Kidney (tissue), 14 donors: ENCODE data around the gene JMJD7. TPM values are rescaled to one million over a fixed set of nuclear protein-coding genes. Genes with fewer than 3 reads are reported as not detected.

ENCODE experiments used
- DNase-seq, 5 donors: peaks; one replicate each; pipeline ENCODE4 v3.0.0-alpha.2; 2013 to 2020
- FAIRE-seq: peaks from 2 replicates; lab custom pipeline; 2012; peaks lifted over from hg19 to GRCh38; lab: Jason Lieb, UNC
- H3K27ac ChIP-seq, 2 donors: one replicate each; pipeline ENCODE4 v1.7.0; 2013; ENCODE audit warnings: low read depth in 2 of 2, low read length in 2 of 2, inconsistent platforms in 1 of 2
- H3K27me3 ChIP-seq: one replicate; pipeline ENCODE4 v1.7.1; 2013; ENCODE audit warnings: low read length, inconsistent platforms; ENCODE audit not compliant: control insufficient read depth, insufficient read depth
- H3K36me3 ChIP-seq, 3 donors: one replicate each; pipeline versions ENCODE4 v1.7.0 to v1.7.1; 2013; ENCODE audit warnings: low read length in 3 of 3, control low read depth in 1 of 3, inconsistent platforms in 1 of 3; ENCODE audit not compliant: insufficient read depth in 3 of 3, control insufficient read depth in 2 of 3
- H3K4me1 ChIP-seq, 3 donors: one replicate each; pipeline versions ENCODE4 v1.7.0 to v1.7.1; 2013; ENCODE audit warnings: low read length in 3 of 3, inconsistent platforms in 1 of 3, low read depth in 1 of 3; ENCODE audit not compliant: control insufficient read depth in 2 of 3, insufficient read depth in 2 of 3
- H3K4me3 ChIP-seq, 3 donors: one replicate each; pipeline versions ENCODE4 v1.7.0 to v1.8.1; 2013; ENCODE audit warnings: low read length in 3 of 3, control low read depth in 1 of 3, inconsistent platforms in 1 of 3
- H3K9ac ChIP-seq, 3 donors: one replicate each; pipeline versions ENCODE4 v1.7.0 to v1.7.1; 2013; ENCODE audit warnings: low read length in 3 of 3, control low read depth in 1 of 3, inconsistent platforms in 1 of 3
- H3K9me3 ChIP-seq, 3 donors: one replicate each; pipeline versions ENCODE4 v1.7.0 to v1.7.1; 2013; ENCODE audit warnings: low read length in 3 of 3, control low read depth in 1 of 3, inconsistent platforms in 1 of 3; ENCODE audit not compliant: control insufficient read depth in 2 of 3, insufficient read depth in 1 of 3
- intact Hi-C: fragments of 100-400 bp; cut with DNase I; formaldehyde crosslinking; loops from one replicate; pipeline ENCODE4 v1.11.1; 2022
- polyA plus RNA-seq: library from polyadenylated mRNA; stranded (reverse); fragments of 350-450 nt; fragmentation: Illumina TruSeq; extraction: RNeasy Lipid Tissue Mini Kit (QIAGEN cat#74804); gene quantifications from one replicate; pipeline ENCODE4 v1.2.3, GENCODE V29; 2014; ENCODE audit warnings: low read depth, low replicate concordance; ENCODE audit not compliant: insufficient read depth
- total RNA-seq: library from RNA; stranded (reverse); fragmentation: NEBNext Ultra II Directional; extraction: Animal tissue kit (Norgen Biotek cat#: 25700); gene quantifications from one replicate; pipeline ENCODE4 v1.2.1, GENCODE V29; 2021
- TF ChIP-seq, protein P1 (sequence below): IDR thresholded peaks from 3 replicates; pipeline ENCODE4 v1.5.1; 2012; ENCODE audit warnings: mild to moderate bottlenecking, moderate library complexity, borderline replicate concordance; ENCODE audit not compliant: insufficient read depth; ENCODE audit errors: extremely low read depth
- donor health status: control.
- donor health status: control.
- donor health status: control.
- donor health status: control.
- donor health status: control.
- donor health status: DM: yes; HTN: yes; CAD: no.
- donor health status: Normal renal cell carcinoma (clear cell type).

Gene JMJD7
- total and polyA plus RNA-seq, 2 donors from 2014 or later = 16.2 to 17.6 TPM

DNA sequence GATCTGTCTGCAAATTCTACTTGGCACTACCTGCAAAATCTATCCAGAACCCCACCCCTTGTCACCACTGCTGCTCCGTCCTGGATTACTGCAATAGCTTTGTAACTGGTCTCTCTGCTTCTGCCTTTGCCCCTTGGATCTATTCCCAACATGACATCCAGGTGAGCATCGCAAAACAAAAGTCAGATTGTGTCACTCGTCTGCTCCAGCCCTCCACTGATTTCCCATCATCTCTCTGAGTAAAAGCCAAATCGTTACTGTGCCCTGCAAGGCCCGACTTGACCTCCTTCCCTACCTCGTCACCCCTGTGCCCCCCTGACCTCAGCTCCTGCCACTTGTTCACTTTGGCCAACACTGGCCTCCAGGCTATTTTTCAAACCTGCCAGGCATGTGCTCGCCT lies 56.6 kb downstream of the JMJD7 start:
- DNase-seq (no peak), FAIRE-seq (no peak)
- H3K9me3 ChIP-seq = no peaks in the 10 kb centered on the region
- no peaks in the 10 kb centered on the region for H3K27me3 ChIP-seq
- TF ChIP-seq, protein P1, sequence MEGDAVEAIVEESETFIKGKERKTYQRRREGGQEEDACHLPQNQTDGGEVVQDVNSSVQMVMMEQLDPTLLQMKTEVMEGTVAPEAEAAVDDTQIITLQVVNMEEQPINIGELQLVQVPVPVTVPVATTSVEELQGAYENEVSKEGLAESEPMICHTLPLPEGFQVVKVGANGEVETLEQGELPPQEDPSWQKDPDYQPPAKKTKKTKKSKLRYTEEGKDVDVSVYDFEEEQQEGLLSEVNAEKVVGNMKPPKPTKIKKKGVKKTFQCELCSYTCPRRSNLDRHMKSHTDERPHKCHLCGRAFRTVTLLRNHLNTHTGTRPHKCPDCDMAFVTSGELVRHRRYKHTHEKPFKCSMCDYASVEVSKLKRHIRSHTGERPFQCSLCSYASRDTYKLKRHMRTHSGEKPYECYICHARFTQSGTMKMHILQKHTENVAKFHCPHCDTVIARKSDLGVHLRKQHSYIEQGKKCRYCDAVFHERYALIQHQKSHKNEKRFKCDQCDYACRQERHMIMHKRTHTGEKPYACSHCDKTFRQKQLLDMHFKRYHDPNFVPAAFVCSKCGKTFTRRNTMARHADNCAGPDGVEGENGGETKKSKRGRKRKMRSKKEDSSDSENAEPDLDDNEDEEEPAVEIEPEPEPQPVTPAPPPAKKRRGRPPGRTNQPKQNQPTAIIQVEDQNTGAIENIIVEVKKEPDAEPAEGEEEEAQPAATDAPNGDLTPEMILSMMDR = no peak
- intact Hi-C loops = no loop called here
- H3K4me1 ChIP-seq = peaks cover 0 to 8% (median 3%) of the 10 kb centered on the region in 3 donors
- H3K4me3 ChIP-seq = no peak overlapping the region
- H3K27ac ChIP-seq = no peak overlapping the region
- H3K9ac ChIP-seq = no peak overlapping the region
- H3K36me3 ChIP-seq = no peaks in the 10 kb centered on the region

DNA sequence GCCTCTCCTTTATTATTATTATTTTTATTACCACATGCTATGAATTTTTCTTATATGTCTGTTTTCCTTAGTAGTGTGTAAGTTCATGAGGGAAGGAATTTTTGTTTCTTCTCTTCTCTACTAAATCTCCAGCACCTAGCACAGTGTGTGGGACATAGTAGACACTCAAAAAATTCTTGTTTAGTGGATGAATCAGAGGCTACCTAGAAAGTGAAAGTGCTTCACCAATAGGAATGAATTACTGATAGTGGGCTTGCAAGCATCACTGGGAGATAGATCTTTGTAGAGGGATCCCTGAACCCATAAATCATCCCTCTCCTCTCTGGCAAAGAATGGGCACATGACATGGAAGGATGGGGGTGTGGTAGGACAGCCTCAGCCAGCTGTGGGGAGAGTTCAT lies 57.4 kb downstream of the JMJD7 start:
- FAIRE-seq = no peak
- Histone ChIP-seq H3K27me3 (no peaks in the 10 kb centered on the region), H3K36me3 (no peaks in the 10 kb centered on the region), H3K4me1 (peaks cover 0 to 8% (median 3%) of the 10 kb centered on the region in 3 donors), H3K9ac (no peak overlapping the region), H3K9me3 (no peaks in the 10 kb centered on the region), H3K4me3 (no peak overlapping the region), H3K27ac (no peak overlapping the region)
- intact Hi-C loops = no loop called here
- no peak for DNase-seq
- TF ChIP-seq, protein P1 = no peak

DNA sequence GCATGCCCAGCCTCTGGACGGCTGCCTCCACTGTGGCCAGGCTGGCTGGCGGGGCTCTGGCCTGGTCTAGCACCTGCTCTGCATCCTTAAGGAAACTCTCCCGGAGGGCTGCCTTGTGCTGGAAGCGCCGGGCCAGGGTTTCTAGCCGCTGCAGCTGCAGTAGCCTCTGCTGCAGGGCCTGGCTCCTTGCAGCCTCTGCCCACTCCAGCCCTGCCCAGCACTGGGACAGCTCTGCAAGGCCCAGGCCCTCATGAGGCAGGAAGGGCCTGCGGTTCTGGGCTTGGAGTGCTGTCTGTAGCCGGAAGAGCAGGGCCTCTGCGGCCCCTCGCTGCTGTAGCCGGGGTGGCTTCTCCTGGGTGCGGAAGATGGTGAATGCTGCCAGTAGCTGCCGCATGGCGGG lies 57.9 kb downstream of the JMJD7 start:
- Histone ChIP-seq H3K27me3 (no peaks in the 10 kb centered on the region), H3K27ac (no peak overlapping the region), H3K4me1 (peaks cover 0 to 8% (median 4%) of the 10 kb centered on the region in 3 donors), H3K9me3 (no peaks in the 10 kb centered on the region), H3K36me3 (no peaks in the 10 kb centered on the region), H3K9ac (no peak overlapping the region), H3K4me3 (no peak overlapping the region)
- TF ChIP-seq, protein P1 = no peak
- FAIRE-seq (no peak), DNase-seq (peak in 1 of 5 donors; percentile 48)
- intact Hi-C loops = no loop called here

DNA sequence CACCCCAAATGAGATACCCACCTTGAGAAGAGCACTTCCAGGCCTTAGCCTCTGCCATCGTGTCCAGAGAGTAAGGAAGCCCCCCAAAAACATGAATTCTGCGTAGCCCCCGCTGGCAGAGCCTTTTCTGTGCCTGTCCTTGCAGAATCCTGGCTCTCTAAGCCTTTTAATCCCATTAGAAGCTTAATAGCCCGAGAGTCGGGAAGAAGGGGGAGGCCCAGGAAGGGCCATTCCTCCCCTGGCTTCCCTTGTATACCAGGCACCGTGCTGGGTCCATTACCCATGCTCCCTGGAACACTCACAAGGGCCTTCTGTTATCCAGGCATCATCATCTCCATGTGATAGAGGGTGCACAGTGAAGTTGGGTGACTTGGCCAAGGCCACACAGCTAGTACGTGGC lies 58.8 kb downstream of the JMJD7 start:
- FAIRE-seq = no peak
- no peaks in the 10 kb centered on the region for H3K27me3 ChIP-seq
- peaks cover 0 to 9% (median 6%) of the 10 kb centered on the region in 3 donors for H3K4me1 ChIP-seq
- no peak for DNase-seq
- no peaks in the 10 kb centered on the region for H3K9me3 ChIP-seq
- TF ChIP-seq, protein P1 = no peak
- no peak overlapping the region for H3K27ac ChIP-seq
- intact Hi-C loops = no loop called here
- H3K4me3 ChIP-seq = no peak overlapping the region
- H3K9ac ChIP-seq = no peak overlapping the region
- H3K36me3 ChIP-seq = no peaks in the 10 kb centered on the region
